CMK (cell line): Measurements from ENCODE around the gene NCKAP5L.
"Not testable (repeated sequence)": the region's sequence is repeated elsewhere in the genome, so short reads cannot be mapped to it uniquely, and the experiment has no call there.

Source experiments
- DNase-seq: peaks from one replicate; pipeline ENCODE4 v3.0.0-alpha.2; 2010; ENCODE audit warnings: low read depth

Gene NCKAP5L

DNA sequence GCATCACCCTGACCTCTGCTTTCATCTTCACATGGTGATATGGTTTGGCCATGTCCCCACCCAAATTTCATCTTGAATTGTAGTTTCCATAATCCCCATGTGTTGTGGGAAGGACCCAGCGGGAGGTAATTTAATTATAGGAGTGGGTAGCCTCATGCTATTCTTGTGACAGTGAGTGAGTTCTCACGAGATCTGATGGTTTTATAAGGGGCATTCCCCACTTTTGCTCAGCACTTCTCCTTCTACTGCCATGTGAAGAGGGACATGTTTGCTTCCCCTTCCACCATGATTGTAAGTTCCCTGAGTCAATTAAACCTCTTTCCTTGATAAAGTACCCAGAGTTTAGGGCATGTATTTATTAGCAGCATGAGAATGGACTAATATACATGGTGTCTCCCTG, 48.6 kb downstream of the NCKAP5L start:
- DNase-seq = no peak

DNA sequence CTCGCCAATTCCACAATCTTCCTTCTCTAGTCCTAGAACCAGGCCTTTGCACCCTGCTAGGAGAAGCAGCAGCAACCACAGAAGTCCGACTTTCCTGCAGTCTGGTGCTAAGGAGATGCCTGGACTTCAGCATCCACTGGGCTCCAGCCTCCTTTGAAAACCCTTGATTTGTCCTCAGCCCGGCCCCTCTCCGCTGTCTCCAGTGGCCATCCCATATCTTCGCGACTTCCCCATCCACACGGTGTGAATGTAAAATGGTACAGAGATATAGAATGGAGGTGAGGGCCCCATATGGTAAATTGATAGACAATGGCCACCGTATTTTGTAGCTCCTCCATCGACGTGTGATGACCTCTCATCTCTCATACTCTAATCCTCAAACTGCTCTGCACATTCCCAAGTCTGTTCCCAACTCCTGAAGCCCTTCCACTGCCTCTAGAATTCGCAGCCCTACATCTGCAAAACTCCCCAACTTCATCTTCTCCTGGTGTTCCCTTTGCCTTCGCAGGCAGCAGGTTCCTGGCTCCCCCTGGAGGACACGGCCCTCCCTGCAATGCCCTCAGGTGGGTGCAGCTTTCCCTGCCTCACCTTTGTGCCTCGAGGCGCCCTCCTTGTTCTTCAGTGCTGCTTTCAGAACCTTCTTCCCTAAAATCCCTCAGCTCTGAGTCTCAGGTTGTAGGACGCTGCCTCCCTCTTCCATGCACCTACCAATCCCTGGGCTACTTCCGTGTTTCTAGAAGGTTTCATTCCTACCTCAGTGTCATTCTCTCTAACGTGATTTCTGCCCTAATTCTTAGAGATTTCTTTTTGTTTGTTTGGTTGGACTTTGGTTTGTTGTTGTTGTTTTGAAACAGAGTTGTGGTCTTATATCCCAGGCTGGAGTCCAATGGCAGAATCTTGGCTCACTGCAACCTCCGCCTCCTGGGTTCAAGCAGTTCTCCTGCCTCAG, 50.1 kb downstream of the NCKAP5L start:
- DNase-seq = no peak

DNA sequence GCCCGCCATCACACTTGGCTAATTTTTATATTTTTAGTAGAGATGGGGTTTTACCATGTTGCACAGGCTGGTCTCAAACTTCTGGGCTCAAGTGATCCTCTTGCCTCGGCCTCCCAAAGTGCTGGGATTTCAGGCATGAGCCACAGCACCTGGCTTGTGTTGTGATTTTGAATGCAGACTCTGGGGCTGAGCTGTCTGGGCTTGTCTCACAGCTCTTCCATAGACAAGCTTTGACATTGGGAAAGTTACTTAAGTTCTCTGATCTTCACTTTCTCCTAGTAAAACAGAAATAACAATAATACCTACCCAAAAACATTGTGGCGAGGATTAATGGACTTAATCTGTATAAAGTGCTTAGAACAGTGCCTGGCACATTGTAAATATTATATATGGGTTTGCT, 50.9 kb downstream of the NCKAP5L start:
- no peak for DNase-seq

DNA sequence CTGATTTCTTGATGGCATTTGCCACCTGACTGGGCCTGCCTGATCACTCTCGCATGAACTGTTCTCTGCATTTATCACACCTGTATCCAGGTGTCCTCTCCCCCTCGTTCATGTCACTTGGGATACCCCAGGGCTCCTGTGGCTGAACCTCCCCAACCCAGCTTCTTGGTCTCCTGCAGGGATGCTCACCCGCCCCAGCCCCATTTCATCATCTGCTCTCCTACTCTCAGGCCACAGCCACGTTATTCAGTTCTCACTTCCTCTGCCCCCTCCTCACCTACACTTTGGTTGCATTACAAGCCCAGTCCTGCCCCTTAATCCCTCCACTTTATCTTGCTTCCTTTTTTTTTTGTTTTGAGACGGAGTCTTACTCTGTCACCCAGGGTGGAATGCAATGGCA, 51.4 kb downstream of the NCKAP5L start:
- DNase-seq = no peak

DNA sequence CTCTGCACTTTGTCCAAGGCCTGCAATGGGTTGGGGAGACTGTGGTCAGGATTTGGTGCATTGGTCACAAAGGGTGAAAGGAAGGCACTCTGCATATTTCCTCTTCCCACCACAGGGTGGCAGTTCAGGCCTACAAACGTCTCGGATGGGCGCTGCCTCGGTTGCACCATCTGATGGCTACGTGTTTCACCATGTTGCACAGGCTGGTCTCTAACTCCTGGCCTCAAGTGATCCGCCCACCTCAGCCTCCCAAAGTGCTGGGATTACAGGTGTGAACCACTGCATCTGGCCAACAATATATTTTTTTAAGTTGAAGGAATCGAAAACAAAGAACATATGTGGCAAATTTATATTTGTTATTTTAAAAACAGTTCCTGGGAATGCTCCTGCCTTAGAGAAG, 51.8 kb downstream of the NCKAP5L start:
- no peak for DNase-seq

DNA sequence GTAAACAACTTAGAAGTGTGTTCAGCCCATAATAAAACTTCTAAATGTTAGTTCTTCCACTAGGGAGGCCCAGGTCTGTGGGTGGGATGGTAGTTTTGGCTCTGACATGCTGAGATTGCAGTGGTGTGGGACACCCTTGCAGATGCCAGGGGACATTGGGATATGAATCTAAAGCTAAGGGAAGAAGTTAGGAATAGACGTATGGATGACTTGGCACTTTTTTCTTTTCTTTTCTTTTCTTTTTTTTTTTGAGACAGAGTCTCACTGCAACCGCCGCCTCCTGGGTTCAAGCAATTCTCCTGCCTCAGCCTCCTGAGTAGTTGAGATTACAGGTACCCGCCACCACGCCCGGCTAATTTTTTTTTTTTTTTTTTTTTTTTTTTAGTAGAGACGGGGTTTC, 55.1 kb downstream of the NCKAP5L start:
- DNase-seq = not testable (repeated sequence)

DNA sequence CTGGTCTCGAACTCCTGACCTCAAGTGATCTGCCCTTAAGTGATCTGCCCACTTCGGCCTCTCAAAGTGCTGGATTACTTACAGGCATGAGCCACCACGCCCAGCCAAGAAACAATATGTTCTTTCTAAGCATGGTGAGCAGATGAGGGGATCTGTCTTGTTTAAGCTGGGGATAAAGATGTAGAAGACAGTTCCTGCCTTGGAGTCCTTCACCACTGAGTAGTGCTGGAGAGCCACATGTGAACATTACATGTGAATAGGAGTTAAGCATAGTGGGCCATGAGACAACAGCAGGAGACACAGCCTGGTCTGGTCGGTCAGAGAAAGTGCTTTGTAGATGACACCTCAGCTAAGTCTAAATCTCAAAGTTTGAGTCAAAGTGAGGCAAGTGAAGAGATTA, 60.9 kb downstream of the NCKAP5L start:
- no peak for DNase-seq

DNA sequence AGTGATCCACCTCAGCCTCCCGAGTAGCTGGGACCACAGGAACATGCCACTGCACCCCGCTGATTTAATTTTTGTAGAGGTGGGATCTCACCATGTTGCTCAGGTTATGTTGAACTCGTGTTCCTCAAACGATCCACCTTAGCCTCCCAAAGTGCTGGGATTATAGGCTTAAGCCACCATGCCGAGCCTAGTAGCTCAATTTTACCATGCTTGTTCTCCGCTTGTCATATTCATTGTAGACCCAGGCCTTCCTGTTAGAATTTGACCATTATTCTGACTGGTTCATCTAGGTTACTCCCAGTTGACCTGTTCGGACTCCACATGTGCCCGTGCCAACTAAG, 62.1 kb downstream of the NCKAP5L start:
- no peak for DNase-seq

DNA sequence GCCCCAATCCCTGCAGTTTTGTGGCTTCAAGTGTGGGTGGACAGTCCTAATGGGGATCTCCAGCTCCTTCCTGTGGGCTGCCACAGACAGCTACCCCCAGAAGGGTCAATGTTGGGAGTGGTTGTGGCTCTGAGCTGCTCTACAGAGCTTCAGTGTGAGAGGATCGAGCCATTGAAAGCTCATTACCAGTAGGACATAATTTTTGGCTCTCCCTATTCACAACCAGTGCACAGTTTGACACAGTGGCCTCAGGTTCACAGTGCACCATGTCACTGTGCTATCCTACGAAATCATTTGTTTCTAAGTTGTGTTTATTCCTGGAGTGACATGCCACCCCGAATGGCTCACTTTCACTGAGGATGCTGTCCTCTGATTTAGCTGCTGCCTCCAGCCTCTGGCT, 64.1 kb downstream of the NCKAP5L start:
- DNase-seq = no peak

DNA sequence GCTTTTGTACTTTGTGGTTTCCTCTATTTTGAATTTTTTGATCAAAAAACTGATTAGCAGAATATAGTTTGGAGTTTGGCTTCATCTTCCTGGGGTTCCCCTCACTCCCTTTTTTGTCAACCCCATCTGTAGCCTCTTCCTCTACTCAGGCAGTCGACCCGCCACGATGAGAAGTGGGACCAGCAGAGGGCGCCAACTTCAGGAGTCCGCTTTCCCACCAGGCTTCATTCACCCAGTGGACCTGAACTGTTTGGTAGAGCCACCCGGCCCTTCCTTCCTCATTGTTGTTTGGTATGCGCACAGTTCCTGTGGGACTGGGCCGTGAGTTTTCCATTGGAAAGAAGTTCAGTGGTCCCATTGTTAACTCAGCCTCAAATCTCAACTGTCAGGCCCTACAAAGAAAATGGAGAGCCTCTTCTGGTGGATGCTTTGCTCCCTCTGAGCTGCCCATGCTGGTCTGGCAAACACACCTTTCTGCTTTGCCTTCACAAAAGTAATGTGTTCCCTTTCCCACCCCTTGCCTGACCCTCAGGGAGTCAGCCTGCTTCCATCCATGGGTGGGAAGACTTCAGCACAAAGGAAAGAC, 65.1 kb downstream of the NCKAP5L start:
- peak; percentile 68 for DNase-seq

DNA sequence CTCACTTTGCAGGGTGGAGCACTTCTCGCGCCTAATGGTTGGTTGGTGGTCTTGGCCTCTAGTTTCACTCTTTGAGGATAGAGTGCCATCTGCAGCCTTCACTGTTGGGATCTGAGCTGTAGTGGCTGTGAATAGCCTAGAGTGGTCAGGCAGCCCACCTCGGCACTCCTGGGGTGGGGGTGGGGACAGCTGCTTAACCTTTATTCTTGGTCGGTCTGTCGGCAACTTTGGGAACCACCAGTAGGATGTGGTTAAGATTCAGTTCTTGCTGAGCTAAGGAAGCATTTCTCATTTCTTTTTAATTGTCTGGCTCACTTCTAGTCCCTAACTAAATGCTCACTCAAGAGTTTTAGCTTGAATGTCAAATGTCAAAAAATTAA, 65.8 kb downstream of the NCKAP5L start:
- no peak for DNase-seq

DNA sequence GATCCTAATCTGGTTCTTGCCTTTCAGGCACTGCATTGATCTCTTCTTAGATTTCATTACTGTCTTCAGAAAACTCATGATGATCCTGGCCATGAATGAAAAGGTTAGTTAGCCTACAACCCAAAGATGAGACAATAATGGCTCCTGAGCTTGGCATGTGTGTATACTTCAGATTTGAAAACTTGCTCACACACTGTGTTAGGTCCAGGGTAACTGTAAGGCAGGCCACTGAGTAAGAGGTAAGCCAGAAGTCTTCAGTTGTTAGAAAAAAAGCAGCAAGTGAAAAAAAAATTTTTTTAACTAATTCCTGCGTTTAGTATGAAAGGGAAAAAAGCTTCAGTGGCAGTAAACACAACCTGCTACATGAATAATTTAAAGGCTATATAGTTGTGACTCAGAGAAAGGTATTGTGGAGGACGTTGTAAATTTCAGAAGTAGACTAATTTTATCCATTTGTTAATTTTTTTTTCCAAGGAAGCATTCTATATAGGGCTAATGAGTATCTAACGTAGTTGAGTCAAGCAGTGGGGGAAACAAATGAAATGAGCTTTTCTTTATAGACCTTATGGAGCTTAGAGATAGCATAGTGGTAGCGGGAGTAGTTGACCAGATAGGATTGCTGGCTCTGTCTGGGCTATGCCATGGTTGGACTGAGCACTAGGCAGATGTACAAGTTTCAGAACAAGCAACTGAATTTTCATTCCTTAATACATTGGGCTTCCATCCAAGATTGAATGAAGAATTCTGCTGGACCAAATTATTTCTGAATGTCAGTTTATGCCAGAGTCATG, 66.3 kb downstream of the NCKAP5L start:
- no peak for DNase-seq

DNA sequence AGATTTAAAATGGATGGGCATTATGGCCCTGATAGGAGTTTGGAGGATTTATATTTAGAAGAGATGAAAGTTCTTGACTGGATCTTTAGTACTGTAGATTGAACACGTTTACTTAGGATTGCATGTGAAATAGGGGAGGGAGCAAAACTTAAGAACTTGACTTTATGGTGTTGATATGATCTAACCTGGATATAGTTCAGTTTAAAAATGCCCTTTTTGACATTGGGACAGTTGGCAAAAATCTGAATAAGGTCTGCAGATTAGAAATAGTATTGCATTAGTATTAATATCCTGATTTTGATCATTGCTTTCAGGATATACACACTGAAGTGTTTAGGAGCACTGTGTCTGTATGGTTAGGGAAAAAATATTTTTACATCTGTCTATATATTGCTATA, 77.2 kb downstream of the NCKAP5L start:
- no peak for DNase-seq

DNA sequence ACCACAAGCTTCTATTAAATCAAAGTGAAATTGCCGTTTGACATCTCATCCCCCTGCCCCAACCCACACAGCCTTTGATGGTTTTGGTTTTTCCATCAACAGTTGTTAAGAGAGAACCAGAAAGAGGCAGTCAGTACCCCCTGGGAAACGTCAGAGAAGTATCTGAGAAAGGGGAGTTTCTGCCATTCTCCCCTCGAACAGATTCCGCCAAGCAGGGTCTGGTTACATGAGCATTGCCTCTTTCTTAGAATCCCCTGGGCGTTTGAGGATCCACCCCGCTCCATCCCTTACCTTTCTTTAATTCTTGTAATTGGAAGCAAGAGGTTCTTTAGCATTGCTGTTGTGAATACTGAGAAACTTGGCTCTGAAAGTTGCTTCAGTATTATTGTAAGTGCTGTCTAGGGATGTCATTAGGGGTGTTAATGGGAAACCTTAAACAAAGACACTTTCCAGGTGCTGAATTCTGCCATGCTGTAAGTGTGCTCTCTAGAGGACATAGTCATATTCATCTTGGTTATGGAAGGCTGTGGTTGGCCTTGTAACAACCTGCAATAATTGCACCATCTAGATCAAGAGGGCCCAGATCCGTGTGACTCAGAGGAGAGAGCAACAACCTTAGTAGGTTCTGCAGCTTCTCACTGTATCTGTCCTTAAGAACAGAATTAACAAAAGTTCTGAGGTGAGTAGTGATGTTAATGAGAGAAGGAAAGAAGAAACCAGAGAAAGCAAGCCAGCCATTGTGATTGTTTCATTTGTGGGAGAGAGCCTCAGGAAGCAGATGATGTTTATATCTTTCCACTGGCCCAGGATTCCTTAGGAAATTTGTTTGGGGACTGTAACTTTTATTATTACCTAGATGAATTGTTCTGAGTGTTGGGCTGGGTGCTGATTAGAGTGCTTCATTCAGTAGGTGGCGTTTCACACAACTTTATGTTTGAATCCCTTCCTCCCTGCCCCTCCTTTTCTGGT, 77.9 kb downstream of the NCKAP5L start:
- no peak for DNase-seq

DNA sequence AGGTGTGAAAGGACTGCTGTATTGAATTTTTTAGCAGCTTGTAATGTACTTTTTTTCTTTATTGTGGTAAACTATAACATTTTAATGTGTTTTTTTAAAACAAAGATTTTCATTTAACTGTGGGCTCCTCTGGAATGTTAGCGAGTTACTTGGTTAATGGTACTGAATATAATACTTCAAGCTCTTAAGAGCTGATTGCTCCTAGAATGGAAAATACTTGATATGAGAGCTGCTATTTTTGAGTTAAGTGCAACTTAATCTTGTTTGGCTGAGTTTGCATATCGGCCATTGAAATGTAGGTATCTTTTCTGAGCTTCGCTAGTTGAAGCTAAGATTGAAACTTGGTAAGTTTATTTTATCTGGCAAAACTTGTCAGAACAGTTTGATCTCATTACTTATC, 79.4 kb downstream of the NCKAP5L start:
- no peak for DNase-seq

DNA sequence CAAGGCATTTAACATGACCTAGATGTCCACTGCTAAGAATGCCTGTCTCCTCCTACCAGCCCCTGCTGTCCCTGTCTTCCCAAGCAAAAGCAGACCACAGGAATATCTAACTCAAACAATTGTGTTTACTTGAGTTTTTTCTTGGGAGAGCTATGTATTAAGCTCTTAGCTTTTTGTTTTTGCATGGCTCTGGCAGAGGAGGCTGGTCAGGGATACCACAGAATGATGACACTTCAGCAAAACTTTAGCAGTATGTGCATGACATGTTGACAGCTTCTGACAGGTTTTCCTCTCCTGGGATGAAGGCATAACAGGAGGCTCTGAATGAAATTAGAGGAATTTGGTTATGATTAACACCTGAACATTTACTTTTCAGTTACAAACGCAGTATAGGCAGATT, 79.9 kb downstream of the NCKAP5L start:
- no peak for DNase-seq

DNA sequence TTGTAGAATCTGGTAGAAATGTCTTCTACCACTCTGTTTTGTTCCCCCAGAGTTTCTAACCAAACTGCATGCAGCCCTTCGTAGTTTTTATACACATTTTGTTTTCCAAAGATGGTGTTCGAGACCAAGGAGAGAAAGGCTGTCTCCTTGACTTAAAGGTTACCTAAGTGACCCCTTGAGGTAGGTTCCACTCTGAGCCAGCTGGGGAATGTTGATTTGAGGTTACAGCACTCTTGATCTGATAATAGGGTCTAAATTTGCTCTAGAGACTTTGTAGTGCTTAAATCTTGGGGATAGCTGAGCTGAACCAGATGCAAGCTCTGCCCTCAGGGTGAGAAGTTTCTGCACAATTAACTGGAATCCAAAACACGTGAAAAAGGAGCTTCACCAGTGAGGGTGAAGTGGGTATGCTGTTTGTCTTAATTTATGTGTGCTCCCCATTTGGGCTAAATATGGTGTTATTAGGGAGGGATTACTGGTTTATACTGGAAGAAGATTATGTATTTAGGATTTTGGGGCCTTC, 83.8 kb downstream of the NCKAP5L start:
- no peak for DNase-seq

DNA sequence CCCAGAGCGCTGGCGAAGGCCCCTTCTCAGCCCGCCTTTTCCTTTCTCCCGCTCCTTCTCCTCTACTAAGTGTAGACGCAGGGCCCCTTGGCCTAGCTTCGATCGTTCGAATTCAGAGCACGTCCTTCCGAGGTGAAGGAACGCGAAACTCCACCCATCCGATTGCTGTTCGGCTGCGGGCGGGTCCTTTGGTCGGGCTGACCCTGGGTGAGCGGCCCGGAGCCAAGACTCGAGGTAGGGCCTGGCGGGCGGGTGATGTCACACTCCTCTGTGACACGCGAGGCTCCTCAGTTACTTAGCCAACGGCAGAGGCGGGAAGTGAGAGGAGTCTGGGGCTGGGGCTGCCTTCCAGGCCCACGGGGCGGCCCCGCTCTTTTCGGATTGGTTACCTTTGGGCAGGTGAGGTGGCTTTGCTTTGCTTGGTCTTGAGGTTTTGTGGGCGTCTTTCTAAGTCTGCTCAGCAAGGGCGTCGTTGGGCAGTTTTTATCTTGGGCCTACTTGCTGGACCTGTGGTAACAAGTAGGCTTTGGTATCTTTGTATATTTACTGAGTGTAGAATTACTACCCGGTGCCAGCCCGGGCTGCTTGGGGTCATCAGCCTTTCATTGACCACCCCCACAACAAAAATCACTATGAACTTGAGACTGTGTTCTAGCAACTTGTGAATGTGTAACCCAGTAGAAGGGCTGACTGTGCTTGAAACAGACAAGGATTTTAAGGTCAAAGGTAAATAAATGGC, 86.2 kb downstream of the NCKAP5L start:
- peak; percentile 58 for DNase-seq
